ENCODE measurements around the gene CAPN1. TPM values are rescaled to one million over a fixed set of nuclear protein-coding genes. Genes with fewer than 3 reads are reported as not detected.
"Not testable (repeated sequence)": the region's sequence is repeated elsewhere in the genome, so short reads cannot be mapped to it uniquely, and the experiment has no call there.

Gene CAPN1
- total RNA-seq, 6 experiments from 2014 or later = 55.7 to 124 (median 83.1) TPM

- Histone ChIP-seq H3K27me3 (no peaks in the 10 kb centered on the region), H3K9me3 (no peaks in the 10 kb centered on the region), H3K4me3 (no peak overlapping the region), H3K4me1 (peaks cover 0 to 40% (median 12%) of the 10 kb centered on the region in 4 donors), H3K27ac (peak overlapping the region; percentile 8 to 58 (median 19)), H3K36me3 (no peaks in the 10 kb centered on the region)
- ATAC-seq = peak; percentile 67 to 79 (median 72)
- no peak for TF ChIP-seq CTCF (IDR thresholded peaks at IDR 0.05)
- TF ChIP-seq POLR2A (IDR thresholded peaks at IDR 0.05) = no peak
- DNase-seq = peak; percentile 62 to 74 (median 68)
- WGBS (ENCODE audit: insufficient coverage, low coverage, low lambda C conversion rate, missing lambda C conversion rate) = 30% methylated on average over 7 of the region's 7 CpGs
- intact Hi-C loops (cut with DNase I) = no loop called here
These were observed 39.7 kb upstream of the CAPN1 start for GRCh38 chr11:65141896-65142494.

- no peak overlapping the region for H3K27ac ChIP-seq
- no peaks in the 10 kb centered on the region for H3K27me3 ChIP-seq
- intact Hi-C loops (cut with DNase I) = no loop called here
- no peaks in the 10 kb centered on the region for H3K9me3 ChIP-seq
- DNase-seq (no peak), ATAC-seq (no peak)
- WGBS (ENCODE audit: insufficient coverage, low coverage, low lambda C conversion rate, missing lambda C conversion rate) = 66% methylated on average over 2 of the region's 2 CpGs
- peaks cover 0 to 45% (median 25%) of the 10 kb centered on the region in 4 donors for H3K4me1 ChIP-seq
- no peak overlapping the region for H3K4me3 ChIP-seq
- H3K36me3 ChIP-seq = no peaks in the 10 kb centered on the region
- TF ChIP-seq CTCF (IDR thresholded peaks at IDR 0.05) (no peak), POLR2A (IDR thresholded peaks at IDR 0.05) (no peak)
These were observed 34.2 kb upstream of the CAPN1 start for GRCh38 chr11:65147352-65148075.

GRCh38 chr11:65148657-65149056 lies 33.1 kb upstream of the CAPN1 start:
- no peak overlapping the region for H3K4me3 ChIP-seq
- H3K27me3 ChIP-seq = no peaks in the 10 kb centered on the region
- no peaks in the 10 kb centered on the region for H3K36me3 ChIP-seq
- TF ChIP-seq POLR2A (IDR thresholded peaks at IDR 0.05) = no peak
- TF ChIP-seq CTCF (IDR thresholded peaks at IDR 0.05) = no peak
- ATAC-seq = no peak
- no CpG with 5 or more reads among the region's 5 CpGs for WGBS (ENCODE audit: insufficient coverage, low coverage, low lambda C conversion rate, missing lambda C conversion rate)
- intact Hi-C loops (cut with DNase I) = no loop called here
- no peak for DNase-seq
- H3K4me1 ChIP-seq = peaks cover 0 to 43% (median 25%) of the 10 kb centered on the region in 4 donors
- no peaks in the 10 kb centered on the region for H3K9me3 ChIP-seq
- no peak overlapping the region for H3K27ac ChIP-seq

DNA sequence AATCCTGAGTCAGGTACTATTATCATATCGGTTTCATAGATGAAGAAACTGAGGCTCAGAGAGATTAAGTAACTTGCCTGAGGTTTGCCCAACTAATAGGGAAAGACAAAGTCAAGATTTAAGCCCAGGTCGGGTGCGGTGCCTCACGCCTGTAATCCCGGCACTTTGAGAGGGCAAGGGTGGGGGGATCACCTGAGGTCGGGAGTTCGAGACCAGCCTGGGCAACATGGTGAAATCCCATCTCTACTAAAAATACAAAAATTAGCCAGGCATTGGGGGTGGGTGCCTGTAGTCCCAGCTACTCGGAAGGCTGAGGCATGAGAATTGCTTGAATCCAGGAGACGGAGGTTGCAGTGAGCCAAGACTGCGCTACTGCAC lies 31.6 kb upstream of the CAPN1 start:
- H3K9me3 ChIP-seq; H3K4me3 ChIP-seq; H3K27me3 ChIP-seq; H3K36me3 ChIP-seq; ATAC-seq; intact Hi-C loops (cut with DNase I): not testable (repeated sequence)
- Histone ChIP-seq H3K4me1 (peaks cover 0 to 37% (median 22%) of the 10 kb centered on the region in 4 donors), H3K27ac (peak overlapping the region; percentile 66 to 75 (median 73))
- peak in 1 of 3 donors; percentile 14 for DNase-seq
- WGBS (ENCODE audit: insufficient coverage, low coverage, low lambda C conversion rate, missing lambda C conversion rate) = 81% methylated on average over 9 of the region's 10 CpGs

Data from right lobe of liver (tissue), 6 donors.